Hepatocyte (in vitro differentiated cells): ENCODE data around the gene HEATR3. TPM values are rescaled to one million over a fixed set of nuclear protein-coding genes. Genes with fewer than 3 reads are reported as not detected.

ENCODE experiments used
- DNase-seq: peaks from one replicate; pipeline ENCODE4 v3.0.0-alpha.2; 2016; ENCODE audit warnings: low spot score
- H2AFZ ChIP-seq: fragments of 200-600 bp; sonication (generic); 2 replicates; pipeline ENCODE4 v1.6.0; 2016; ENCODE audit warnings: antibody characterized with exemption, mild to moderate bottlenecking
- H3K27ac ChIP-seq: fragments of 200-600 bp; sonication (generic); 2 replicates; pipeline ENCODE4 v1.5.1; 2016; ENCODE audit warnings: mild to moderate bottlenecking
- H3K27me3 ChIP-seq: fragments of 200-600 bp; sonication (generic); 2 replicates; pipeline ENCODE4 v1.6.1; 2016
- H3K36me3 ChIP-seq: fragments of 200-600 bp; sonication (generic); replicated peaks from 2 replicates; pipeline ENCODE4 v1.5.1; 2016; ENCODE audit warnings: low read depth; ENCODE audit not compliant: insufficient read depth
- H3K4me1 ChIP-seq: fragments of 200-600 bp; sonication (generic); 2 replicates; pipeline ENCODE4 v1.5.1; 2016; ENCODE audit warnings: mild to moderate bottlenecking, moderate library complexity; ENCODE audit not compliant: insufficient read depth
- H3K4me2 ChIP-seq: fragments of 200-600 bp; sonication (generic); 2 replicates; pipeline ENCODE4 v1.6.0; 2016
- H3K4me3 ChIP-seq: fragments of 200-600 bp; sonication (generic); 2 replicates; pipeline ENCODE4 v1.5.1; 2016; ENCODE audit warnings: mild to moderate bottlenecking
- H3K79me2 ChIP-seq: fragments of 200-600 bp; sonication (generic); 2 replicates; pipeline ENCODE4 v1.6.0; 2017; ENCODE audit warnings: mild to moderate bottlenecking
- H3K9me2 ChIP-seq: fragments of 200-600 bp; sonication (generic); replicated peaks from 2 replicates; pipeline ENCODE4 v1.6.0; 2017; ENCODE audit warnings: mild to moderate bottlenecking; ENCODE audit not compliant: insufficient read depth
- H3K9me3 ChIP-seq: fragments of 200-600 bp; sonication (generic); 2 replicates; pipeline ENCODE4 v1.5.1; 2016; ENCODE audit warnings: low read depth, mild to moderate bottlenecking
- H4K20me1 ChIP-seq: fragments of 200-600 bp; sonication (generic); 2 replicates; pipeline ENCODE4 v1.6.0; 2016; ENCODE audit warnings: mild to moderate bottlenecking; ENCODE audit not compliant: insufficient read depth, poor library complexity, severe bottlenecking
- CTCF ChIP-seq: fragments of 200-600 bp; sonication (generic); IDR thresholded peaks from 2 replicates; pipeline ENCODE4 v1.5.1; 2016; ENCODE audit warnings: antibody characterized with exemption, mild to moderate bottlenecking; ENCODE audit not compliant: poor library complexity
- EZH2 ChIP-seq: fragments of 200-600 bp; sonication (generic); IDR thresholded peaks from 2 replicates; pipeline ENCODE4 v1.6.1; 2016; ENCODE audit warnings: antibody characterized with exemption, mild to moderate bottlenecking, borderline replicate concordance
- EZH2phosphoT487 ChIP-seq: fragments of 200-600 bp; sonication (generic); IDR thresholded peaks from one replicate; pipeline ENCODE4 v1.6.1; 2018; ENCODE audit warnings: antibody characterized with exemption, mild to moderate bottlenecking, low read depth, moderate library complexity; ENCODE audit not compliant: unreplicated experiment, severe bottlenecking
- WGBS: methylation state at CpG from one replicate; pipeline ENCODE4 v1.1.6; 2016; ENCODE audit warnings: low lambda C conversion rate; ENCODE audit errors: missing lambda C conversion rate; 5-methylcytosine and 5-hydroxymethylcytosine counted together
- polyA plus RNA-seq: library from polyadenylated mRNA; unstranded; fragments of >200 nt; fragmentation: Nextera tagmentation; extraction: Ambion mirVana; gene quantifications from 2 replicates; pipeline ENCODE4 v1.2.1, GENCODE V29; 2016
- total RNA-seq: library from RNA; depleted of rRNA; stranded (reverse); fragments of >200 nt; gene quantifications from 2 replicates; pipeline ENCODE4 v1.2.3, GENCODE V29; 2014

HEATR3 gene
- total and polyA plus RNA-seq, 2 experiments from 2014 or later = 3.8 to 16.8 TPM

- Histone ChIP-seq H2AFZ (no peak overlapping the region), H3K27me3 (no peaks in the 10 kb centered on the region), H3K4me1 (peaks cover 29% of the 10 kb centered on the region), H3K9me2 (no peaks in the 10 kb centered on the region), H3K36me3 (no peaks in the 10 kb centered on the region), H3K9me3 (no peaks in the 10 kb centered on the region), H3K4me2 (no peak overlapping the region), H3K4me3 (no peak overlapping the region), H4K20me1 (no peaks in the 10 kb centered on the region), H3K79me2 (no peaks in the 10 kb centered on the region), H3K27ac (peak overlapping the region; percentile 57)
- TF ChIP-seq EZH2phosphoT487 (no peak), CTCF (no peak), EZH2 (no peak)
- no peak for DNase-seq
- WGBS = 62% methylated on average over 2 of the region's 2 CpGs
These were observed 28.0 kb upstream of the HEATR3 start for GRCh38 chr16:50037662-50038220.

GRCh38 chr16:50038286-50038685 lies 27.5 kb upstream of the HEATR3 start:
- TF ChIP-seq EZH2phosphoT487 (no peak), EZH2 (no peak), CTCF (no peak)
- peak overlapping the region; percentile 57 for H3K27ac ChIP-seq
- DNase-seq = no peak
- H2AFZ ChIP-seq = no peak overlapping the region
- no peaks in the 10 kb centered on the region for H3K36me3 ChIP-seq
- no peaks in the 10 kb centered on the region for H3K27me3 ChIP-seq
- H4K20me1 ChIP-seq = no peaks in the 10 kb centered on the region
- H3K79me2 ChIP-seq = no peaks in the 10 kb centered on the region
- H3K9me3 ChIP-seq = no peaks in the 10 kb centered on the region
- H3K4me2 ChIP-seq = no peak overlapping the region
- no peak overlapping the region for H3K4me3 ChIP-seq
- WGBS = 78% methylated on average over 4 of the region's 4 CpGs
- no peaks in the 10 kb centered on the region for H3K9me2 ChIP-seq
- H3K4me1 ChIP-seq = peaks cover 29% of the 10 kb centered on the region

GRCh38 chr16:50038756-50039529 lies 26.8 kb upstream of the HEATR3 start:
- TF ChIP-seq EZH2phosphoT487 = no peak
- no peak for TF ChIP-seq CTCF
- no peak for TF ChIP-seq EZH2
- H3K27me3 ChIP-seq = no peaks in the 10 kb centered on the region
- WGBS = 60% methylated on average over 5 of the region's 5 CpGs
- H3K36me3 ChIP-seq = no peaks in the 10 kb centered on the region
- H3K27ac ChIP-seq = peak overlapping the region; percentile 57
- H3K4me2 ChIP-seq = no peak overlapping the region
- DNase-seq = peak; percentile 19
- H3K79me2 ChIP-seq = no peaks in the 10 kb centered on the region
- H3K9me2 ChIP-seq = no peaks in the 10 kb centered on the region
- peaks cover 29% of the 10 kb centered on the region for H3K4me1 ChIP-seq
- H3K9me3 ChIP-seq = no peaks in the 10 kb centered on the region
- H3K4me3 ChIP-seq = no peak overlapping the region
- H4K20me1 ChIP-seq = no peaks in the 10 kb centered on the region
- no peak overlapping the region for H2AFZ ChIP-seq
